Liver (tissue), 3 donors: ENCODE measurements around the gene CDH13.

Source experiments
- EGR1 ChIP-seq, 2 donors: IDR thresholded peaks; 2 replicates each; pipeline ENCODE4 v1.6.1; 2016 to 2018; ENCODE audit warnings: antibody characterized with exemption in 2 of 2, low read depth in 2 of 2
- FOXA1 ChIP-seq: IDR thresholded peaks from 2 replicates; pipeline ENCODE4 v1.6.1; 2016; ENCODE audit warnings: antibody characterized with exemption
- JUND ChIP-seq, 2 donors: IDR thresholded peaks; 2 replicates each; pipeline ENCODE4 v1.6.1; 2016; ENCODE audit warnings: antibody characterized with exemption in 2 of 2
- RAD21 ChIP-seq, 2 donors: IDR thresholded peaks; 2 replicates each; pipeline ENCODE4 v1.6.1; 2016; ENCODE audit warnings: antibody characterized with exemption in 2 of 2, mild to moderate bottlenecking in 2 of 2
- SP1 ChIP-seq: IDR thresholded peaks from 2 replicates; pipeline ENCODE4 v1.6.1; 2018; ENCODE audit warnings: antibody characterized with exemption, mild to moderate bottlenecking
- TAF1 ChIP-seq: conservative IDR thresholded peaks from 2 replicates; pipeline ENCODE4 v1.6.1; 2016; ENCODE audit warnings: antibody characterized with exemption, mild to moderate bottlenecking
- YY1 ChIP-seq: IDR thresholded peaks from 2 replicates; pipeline ENCODE4 v1.6.1; 2016; ENCODE audit warnings: antibody characterized with exemption, mild to moderate bottlenecking
- TF ChIP-seq, protein P1 (sequence below): fragments of 150-350 bp; IDR thresholded peaks from 2 replicates; pipeline ENCODE4 v1.5.1; 2017; ENCODE audit warnings: improper control_type of control experiment, low read depth, low read length; ENCODE audit not compliant: missing input control
- TF ChIP-seq, protein P2 (sequence below): IDR thresholded peaks from 2 replicates; pipeline ENCODE4 v1.6.1; 2016; ENCODE audit warnings: antibody characterized with exemption
- TF ChIP-seq, protein P3 (sequence below): IDR thresholded peaks from 2 replicates; pipeline ENCODE4 v1.6.1; 2016; ENCODE audit warnings: antibody characterized with exemption, mild to moderate bottlenecking
- TF ChIP-seq, protein P4 (sequence below): IDR thresholded peaks from 2 replicates; pipeline ENCODE4 v1.6.1; 2016; ENCODE audit warnings: antibody characterized with exemption
- donor health status: healthy.
- donor health status: healthy.

DNA sequence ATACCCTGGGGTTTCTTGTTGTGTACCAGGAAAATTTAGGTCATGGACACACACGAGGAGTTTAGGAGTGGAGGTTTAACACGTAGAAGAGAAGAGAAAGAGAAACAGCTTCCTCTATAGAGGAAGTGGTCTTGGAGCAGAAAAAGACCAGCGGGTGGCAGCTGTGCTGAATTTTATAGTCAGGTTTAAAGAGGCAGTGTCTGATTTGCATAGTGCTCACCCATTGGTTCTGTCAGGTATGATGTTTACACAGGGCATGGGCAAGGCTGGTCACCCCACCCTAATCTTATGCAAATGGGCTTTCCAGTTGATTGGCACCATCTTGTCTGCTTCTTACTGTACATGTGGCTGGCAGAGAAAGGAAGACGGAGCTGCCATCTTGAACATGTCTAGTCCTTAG is 309.0 kb downstream of the CDH13 start:
- TF ChIP-seq, protein P1, sequence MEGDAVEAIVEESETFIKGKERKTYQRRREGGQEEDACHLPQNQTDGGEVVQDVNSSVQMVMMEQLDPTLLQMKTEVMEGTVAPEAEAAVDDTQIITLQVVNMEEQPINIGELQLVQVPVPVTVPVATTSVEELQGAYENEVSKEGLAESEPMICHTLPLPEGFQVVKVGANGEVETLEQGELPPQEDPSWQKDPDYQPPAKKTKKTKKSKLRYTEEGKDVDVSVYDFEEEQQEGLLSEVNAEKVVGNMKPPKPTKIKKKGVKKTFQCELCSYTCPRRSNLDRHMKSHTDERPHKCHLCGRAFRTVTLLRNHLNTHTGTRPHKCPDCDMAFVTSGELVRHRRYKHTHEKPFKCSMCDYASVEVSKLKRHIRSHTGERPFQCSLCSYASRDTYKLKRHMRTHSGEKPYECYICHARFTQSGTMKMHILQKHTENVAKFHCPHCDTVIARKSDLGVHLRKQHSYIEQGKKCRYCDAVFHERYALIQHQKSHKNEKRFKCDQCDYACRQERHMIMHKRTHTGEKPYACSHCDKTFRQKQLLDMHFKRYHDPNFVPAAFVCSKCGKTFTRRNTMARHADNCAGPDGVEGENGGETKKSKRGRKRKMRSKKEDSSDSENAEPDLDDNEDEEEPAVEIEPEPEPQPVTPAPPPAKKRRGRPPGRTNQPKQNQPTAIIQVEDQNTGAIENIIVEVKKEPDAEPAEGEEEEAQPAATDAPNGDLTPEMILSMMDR: no peak
- TF ChIP-seq, protein P2, sequence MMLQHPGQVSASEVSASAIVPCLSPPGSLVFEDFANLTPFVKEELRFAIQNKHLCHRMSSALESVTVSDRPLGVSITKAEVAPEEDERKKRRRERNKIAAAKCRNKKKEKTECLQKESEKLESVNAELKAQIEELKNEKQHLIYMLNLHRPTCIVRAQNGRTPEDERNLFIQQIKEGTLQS: no peak
- TF ChIP-seq TAF1 (no peak), JUND (IDR thresholded peaks at IDR 0.05) (no peak), FOXA1 (no peak), EGR1 (IDR thresholded peaks at IDR 0.05; ENCODE audit: low read depth in 2 of 2) (no peak), RAD21 (IDR thresholded peaks at IDR 0.05) (no peak), YY1 (no peak), SP1 (no peak)
- TF ChIP-seq, protein P3, sequence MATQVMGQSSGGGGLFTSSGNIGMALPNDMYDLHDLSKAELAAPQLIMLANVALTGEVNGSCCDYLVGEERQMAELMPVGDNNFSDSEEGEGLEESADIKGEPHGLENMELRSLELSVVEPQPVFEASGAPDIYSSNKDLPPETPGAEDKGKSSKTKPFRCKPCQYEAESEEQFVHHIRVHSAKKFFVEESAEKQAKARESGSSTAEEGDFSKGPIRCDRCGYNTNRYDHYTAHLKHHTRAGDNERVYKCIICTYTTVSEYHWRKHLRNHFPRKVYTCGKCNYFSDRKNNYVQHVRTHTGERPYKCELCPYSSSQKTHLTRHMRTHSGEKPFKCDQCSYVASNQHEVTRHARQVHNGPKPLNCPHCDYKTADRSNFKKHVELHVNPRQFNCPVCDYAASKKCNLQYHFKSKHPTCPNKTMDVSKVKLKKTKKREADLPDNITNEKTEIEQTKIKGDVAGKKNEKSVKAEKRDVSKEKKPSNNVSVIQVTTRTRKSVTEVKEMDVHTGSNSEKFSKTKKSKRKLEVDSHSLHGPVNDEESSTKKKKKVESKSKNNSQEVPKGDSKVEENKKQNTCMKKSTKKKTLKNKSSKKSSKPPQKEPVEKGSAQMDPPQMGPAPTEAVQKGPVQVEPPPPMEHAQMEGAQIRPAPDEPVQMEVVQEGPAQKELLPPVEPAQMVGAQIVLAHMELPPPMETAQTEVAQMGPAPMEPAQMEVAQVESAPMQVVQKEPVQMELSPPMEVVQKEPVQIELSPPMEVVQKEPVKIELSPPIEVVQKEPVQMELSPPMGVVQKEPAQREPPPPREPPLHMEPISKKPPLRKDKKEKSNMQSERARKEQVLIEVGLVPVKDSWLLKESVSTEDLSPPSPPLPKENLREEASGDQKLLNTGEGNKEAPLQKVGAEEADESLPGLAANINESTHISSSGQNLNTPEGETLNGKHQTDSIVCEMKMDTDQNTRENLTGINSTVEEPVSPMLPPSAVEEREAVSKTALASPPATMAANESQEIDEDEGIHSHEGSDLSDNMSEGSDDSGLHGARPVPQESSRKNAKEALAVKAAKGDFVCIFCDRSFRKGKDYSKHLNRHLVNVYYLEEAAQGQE: no peak
- TF ChIP-seq, protein P4, sequence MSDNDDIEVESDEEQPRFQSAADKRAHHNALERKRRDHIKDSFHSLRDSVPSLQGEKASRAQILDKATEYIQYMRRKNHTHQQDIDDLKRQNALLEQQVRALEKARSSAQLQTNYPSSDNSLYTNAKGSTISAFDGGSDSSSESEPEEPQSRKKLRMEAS: no peak
